ENCODE data around the gene SLC25A48. TPM values are rescaled to one million over a fixed set of nuclear protein-coding genes. Genes with fewer than 3 reads are reported as not detected.

Gene SLC25A48
- total and polyA plus RNA-seq, 2 of the 4 experiments (the other 2 are of a cell fraction) = not detected

DNA sequence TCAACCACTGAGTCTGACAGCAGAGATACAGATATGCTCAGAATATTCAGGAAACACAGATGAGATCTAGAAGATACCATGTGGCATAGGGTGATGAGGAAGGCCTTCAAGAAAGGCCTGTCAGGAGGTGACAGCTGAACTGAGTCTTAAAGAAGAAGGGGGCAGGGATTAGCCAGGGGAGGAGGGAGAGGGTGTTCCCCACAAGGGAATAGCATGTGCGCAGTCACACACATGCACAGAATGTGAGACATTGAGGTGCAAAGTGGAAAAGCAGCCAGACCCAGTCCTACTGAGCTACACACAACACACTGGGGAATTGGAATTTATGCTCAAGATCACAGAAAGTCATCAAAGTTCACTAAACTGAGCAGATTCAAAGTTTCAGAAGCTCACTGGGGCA is 3.0 kb upstream of the SLC25A48 start:
- no peak overlapping the region for H3K14ac ChIP-seq (replicated peaks; ENCODE audit: low read depth, low read length)
- no CpG with 5 or more reads among the region's 1 CpG for WGBS, 2 experiments (ENCODE audit: extremely low coverage in 2 of 2, insufficient read length in 1 of 2)
- H3K4me1 ChIP-seq (ENCODE audit: control insufficient read depth, insufficient read depth, low read length) = no peaks in the 10 kb centered on the region
- ATAC-seq (ENCODE audit: low read depth) (no peak), DNase-seq (no peak)
- H2BK120ac ChIP-seq (ENCODE audit: low read depth, low read length) = no peak overlapping the region
- peaks cover 45% of the 10 kb centered on the region for H3K27me3 ChIP-seq (ENCODE audit: control insufficient read depth, insufficient read depth, low read length)
- no peak overlapping the region for H3K56ac ChIP-seq (ENCODE audit: extremely low read depth, insufficient read depth, low read length)
- no peak overlapping the region for H3K4ac ChIP-seq (ENCODE audit: low read depth, low read length)
- H4K5ac ChIP-seq (ENCODE audit: low read depth, low read length) = no peak overlapping the region
- no peak overlapping the region for H2AK9ac ChIP-seq (replicated peaks; ENCODE audit: low read depth, low read length, poor library complexity)
- dilution Hi-C loops (cut with HindIII; ENCODE audit: low sequenced_read_pairs, unreplicated experiment) = no loop called here
- H4K91ac ChIP-seq (ENCODE audit: insufficient read depth, low read depth, low read length) = no peak overlapping the region
- no TSS peak for BruUV-seq (replicated peaks)
- H3K36me3 ChIP-seq (ENCODE audit: control insufficient read depth, insufficient read depth, low read length) = no peaks in the 10 kb centered on the region
- H2BK5ac ChIP-seq (ENCODE audit: low read depth, low read length, poor library complexity, severe bottlenecking) = no peak overlapping the region
- H3K9ac ChIP-seq (ENCODE audit: low read depth, low read length) = no peak overlapping the region
- in situ Hi-C loops (cut with MboI; ENCODE audit: low sequenced_read_pairs) = loop anchor here (10.0 kb wide), 2 partner anchors 267 to 367 kb away; no protein-coding TSS in a partner anchor
- no peak overlapping the region for H4K8ac ChIP-seq (ENCODE audit: low read depth in 2 of 2, low read length in 2 of 2)
- no peaks in the 10 kb centered on the region for H3K9me3 ChIP-seq (ENCODE audit: control insufficient read depth, insufficient read depth, low read length)
- no peak overlapping the region for H3K4me3 ChIP-seq (ENCODE audit: insufficient read depth, low read depth, low read length)
- H2BK15ac ChIP-seq (ENCODE audit: low read depth, low read length) = no peak overlapping the region
- H3K79me1 ChIP-seq (ENCODE audit: low read depth in 1 of 2, low read length in 2 of 2) = no peaks in the 10 kb centered on the region
- H3K18ac ChIP-seq (ENCODE audit: low read depth, low read length) = no peak overlapping the region
- H3K23ac ChIP-seq (ENCODE audit: low read depth, low read length) = no peak overlapping the region
- H3K27ac ChIP-seq (ENCODE audit: insufficient read depth, low read length) = no peak overlapping the region
- H2AK5ac ChIP-seq (ENCODE audit: low read depth, low read length) = no peak overlapping the region
- ChIA-PET POLR2A (ENCODE audit: unreplicated experiment) (no interaction called here), CTCF (interaction anchor here (1.7 kb wide), 1 partner anchor 270 kb away, joined by 3 read pairs; no protein-coding TSS in a partner anchor)
- peaks cover 2% of the 10 kb centered on the region; the same call in 1 of the 2 replicates for H3K9me1 ChIP-seq (ENCODE audit: insufficient read depth, low read length)
- intact Hi-C loops (cut with micrococcal nuclease) = no loop called here
- H2BK20ac ChIP-seq (ENCODE audit: low read depth, low read length) = no peak overlapping the region
- TF ChIP-seq POLR2A (IDR thresholded peaks at IDR 0.05; ENCODE audit: low read depth, low read length) (no peak), RCOR1 (IDR thresholded peaks at IDR 0.05; ENCODE audit: insufficient replicate concordance, low read length) (no peak), CEBPB (IDR thresholded peaks at IDR 0.05; ENCODE audit: low read depth, low read length) (no peak), USF2 (IDR thresholded peaks at IDR 0.05; ENCODE audit: low read depth, low read length) (no peak), SMC3 (IDR thresholded peaks at IDR 0.05; ENCODE audit: low read depth, low read length) (no peak)
- H3K4me2 ChIP-seq (ENCODE audit: low read depth, low read length) = no peak overlapping the region
- H4K20me1 ChIP-seq (ENCODE audit: insufficient read depth, low read length) = no peaks in the 10 kb centered on the region
- no peak overlapping the region for H2AFZ ChIP-seq (replicated peaks; ENCODE audit: low read length, poor library complexity)
